ENCODE measurements around the gene CBARP.
A peak's percentile ranks its signal among the peaks of the same experiment; 100 is the strongest.
"Not testable (repeated sequence)": the region's sequence is repeated elsewhere in the genome, so short reads cannot be mapped to it uniquely, and the experiment has no call there.

CBARP gene

GRCh38 chr19:1252221-1252820 is 14.5 kb upstream of the CBARP start:
- DNase-seq = peak; percentile 64

GRCh38 chr19:1251330-1252220 is 13.8 kb upstream of the CBARP start:
- peak; percentile 71 for DNase-seq

DNA sequence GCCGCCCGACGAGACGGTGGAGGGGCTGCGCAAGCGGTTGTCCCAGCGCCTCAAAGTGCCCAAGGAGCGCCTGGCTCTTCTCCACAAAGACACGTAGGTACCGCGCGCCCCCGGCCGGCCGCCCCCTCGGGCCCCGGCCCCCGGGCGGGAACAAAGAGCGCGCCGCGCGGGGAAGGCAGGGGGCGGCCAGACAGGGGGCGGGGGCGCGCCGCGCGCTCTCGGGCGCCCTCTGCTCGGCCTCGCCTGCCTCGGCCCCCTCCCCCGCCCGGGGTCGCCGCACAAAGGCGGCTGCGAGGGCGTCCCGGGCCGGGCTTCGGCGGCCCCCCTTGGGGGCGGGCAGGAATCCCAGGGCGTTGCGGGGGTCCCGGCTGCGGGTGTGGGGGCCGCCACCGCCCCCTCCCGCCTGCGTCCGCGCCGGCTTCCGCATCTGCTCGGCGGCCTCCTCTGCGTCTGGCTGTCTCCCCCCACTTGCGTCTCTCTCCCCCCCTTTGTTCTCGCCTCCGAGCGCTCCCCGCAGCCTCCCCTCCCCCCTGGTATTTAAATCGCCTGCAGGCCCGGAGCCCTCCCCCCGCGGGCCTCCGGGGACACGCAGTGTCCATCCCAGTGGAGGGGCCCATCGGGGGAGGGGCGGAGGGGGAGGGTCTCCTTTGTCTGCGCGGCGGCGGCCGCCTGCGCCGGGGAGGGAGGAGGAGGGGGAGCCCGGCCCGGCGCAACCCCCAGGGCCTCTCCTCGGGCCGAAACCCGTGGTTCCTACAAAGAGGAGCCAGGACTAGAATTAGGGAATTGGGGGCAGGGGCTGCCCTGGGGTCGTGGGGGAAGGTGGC is 12.8 kb upstream of the CBARP start:
- DNase-seq = peak; percentile 68

DNA sequence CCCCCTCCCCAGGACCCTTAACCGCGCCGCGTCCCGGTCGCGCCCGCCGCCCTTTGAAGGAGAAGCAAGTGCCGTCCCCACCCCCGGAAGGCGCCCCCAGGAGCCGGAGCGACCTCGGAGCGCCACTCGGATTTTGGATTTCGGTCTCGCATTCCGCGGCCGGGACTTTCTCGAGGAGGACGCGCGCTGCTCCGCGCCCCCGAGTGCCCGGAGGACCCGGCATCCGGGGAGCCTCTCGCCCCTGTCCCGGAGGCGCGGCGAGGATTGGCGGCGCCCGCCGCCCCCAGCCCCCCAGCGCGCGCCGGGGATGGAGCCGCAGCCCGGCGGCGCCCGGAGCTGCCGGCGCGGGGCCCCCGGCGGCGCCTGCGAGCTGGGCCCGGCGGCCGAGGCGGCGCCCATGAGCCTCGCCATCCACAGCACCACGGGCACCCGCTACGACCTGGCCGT is 12.2 kb upstream of the CBARP start:
- no peak for DNase-seq

- DNase-seq = peak; percentile 95
Observed at GRCh38 chr19:1249298-1249989, 11.6 kb upstream of the CBARP start.

- DNase-seq = peak; percentile 88
Observed at GRCh38 chr19:1248786-1249297, 11.0 kb upstream of the CBARP start.

DNA sequence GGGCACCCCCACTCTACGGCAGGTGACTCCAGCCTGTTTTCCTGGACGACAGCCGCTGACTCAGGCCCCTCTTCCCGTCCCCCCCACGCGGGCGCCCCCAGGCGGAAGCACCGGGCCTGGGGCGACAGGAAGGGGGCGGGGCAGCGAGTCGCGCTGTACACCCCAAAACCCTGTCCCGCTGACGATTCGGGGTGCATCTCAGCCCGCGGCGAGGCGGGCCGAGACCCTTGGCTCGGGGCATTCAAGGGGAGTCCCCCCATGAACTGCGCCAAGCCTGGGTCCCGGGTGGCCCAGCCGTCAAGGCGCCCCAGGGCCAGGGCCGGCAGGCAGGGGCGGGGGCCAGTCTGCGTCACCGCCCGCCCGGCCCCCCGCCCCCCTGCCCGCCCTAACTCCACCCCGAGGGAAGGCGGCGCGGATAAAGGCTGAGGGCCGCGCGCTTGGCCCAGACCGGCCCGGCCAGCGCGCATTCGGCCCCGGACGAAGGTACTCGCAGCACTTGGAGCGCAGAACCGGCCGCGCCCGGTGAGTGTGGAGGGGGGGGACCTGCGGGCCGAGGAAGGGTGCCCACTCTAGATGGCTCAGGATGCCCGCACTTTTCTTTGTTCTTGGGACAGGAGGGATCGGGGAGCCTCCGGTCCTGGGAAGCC is 10.5 kb upstream of the CBARP start, which contains the start of gene MIDN:
Gene MIDN, plus strand, starts transcription at position 445 of the 647 bp plus-strand sequence. CDS start 1,714 bp downstream, outside the sequence.
- DNase-seq = peak; percentile 72

- DNase-seq = no peak
Observed at GRCh38 chr19:1247748-1248138, 9.9 kb upstream of the CBARP start.

DNA sequence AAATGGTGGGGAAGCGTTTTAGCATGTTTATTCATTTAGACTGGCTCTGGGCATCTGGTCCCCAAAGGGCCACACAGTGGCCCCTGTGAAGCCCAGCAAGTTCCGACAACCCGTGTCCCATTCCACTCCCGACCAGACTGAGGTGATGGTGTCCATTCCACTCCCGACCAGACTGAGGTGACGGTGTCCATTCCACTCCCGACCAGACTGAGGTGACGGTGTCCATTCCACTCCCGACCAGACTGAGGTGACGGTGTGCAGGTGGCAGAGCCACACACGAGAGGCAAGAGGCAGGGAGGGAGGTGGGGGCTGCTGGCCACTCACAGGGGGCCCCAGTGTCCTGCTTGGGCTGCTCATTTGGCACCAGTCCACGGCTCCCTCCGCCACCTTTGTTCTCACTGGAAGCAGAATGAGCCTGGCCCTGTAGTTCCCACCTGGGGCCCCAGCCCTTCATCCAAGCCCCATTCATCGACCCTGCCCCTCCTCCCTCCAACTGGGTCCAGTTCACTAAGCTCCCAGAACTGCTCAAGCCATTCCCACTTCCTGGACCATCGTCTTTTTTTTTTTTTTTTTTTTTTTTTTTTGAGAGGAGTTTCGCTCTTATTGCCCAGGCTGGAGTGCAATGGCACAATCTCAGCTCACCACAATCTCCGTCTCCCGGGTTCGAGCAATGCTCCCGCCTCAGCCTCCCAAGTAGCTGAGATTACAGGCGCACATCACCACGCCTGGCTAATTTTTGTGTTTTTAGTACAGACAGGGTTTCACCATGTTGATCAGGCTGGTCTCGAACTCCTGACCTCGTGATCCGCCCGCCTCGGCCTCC is 8.7 kb upstream of the CBARP start:
- not testable (repeated sequence) for DNase-seq

GRCh38 chr19:1245494-1246264 is 7.9 kb upstream of the CBARP start:
- no peak for DNase-seq

GRCh38 chr19:1244693-1245451 is 7.1 kb upstream of the CBARP start:
- DNase-seq = no peak

DNA sequence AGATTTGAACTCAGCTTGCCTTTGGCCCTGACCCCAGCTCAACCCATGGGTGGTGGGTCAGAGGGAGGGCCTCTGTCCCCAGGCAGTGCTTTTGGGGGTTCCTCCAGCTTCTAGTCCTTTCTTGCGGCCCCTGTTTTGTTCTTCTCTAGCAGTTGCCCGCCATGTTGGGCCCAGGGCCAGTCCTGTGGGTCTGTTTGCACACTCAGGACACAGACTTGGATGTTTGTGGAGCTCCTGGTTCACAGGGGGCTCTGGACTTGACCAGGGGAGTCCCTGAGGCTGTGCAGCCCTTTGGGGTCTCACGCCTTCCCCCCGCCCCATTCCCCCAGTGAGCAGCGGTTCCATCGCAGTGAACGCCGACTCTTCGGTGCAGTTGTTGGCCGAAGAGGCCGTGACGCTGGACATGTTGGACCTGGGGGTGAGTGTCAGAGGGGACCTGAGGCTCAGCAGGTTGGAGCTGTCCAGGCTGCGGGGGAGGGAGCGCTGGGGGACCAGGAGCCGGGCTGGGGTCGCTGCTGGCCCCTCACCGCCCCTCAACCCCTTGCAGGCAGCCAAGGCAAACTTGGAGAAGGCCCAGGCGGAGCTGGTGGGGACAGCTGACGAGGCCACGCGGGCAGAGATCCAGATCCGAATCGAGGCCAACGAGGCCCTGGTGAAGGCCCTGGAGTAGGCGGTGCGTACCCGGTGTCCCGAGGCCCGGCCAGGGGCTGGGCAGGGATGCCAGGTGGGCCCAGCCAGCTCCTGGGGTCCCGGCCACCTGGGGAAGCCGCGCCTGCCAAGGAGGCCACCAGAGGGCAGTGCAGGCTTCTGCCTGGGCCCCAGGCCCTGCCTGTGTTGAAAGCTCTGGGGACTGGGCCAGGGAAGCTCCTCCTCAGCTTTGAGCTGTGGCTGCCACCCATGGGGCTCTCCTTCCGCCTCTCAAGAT is 6.2 kb upstream of the CBARP start:
- DNase-seq = peak; percentile 82

GRCh38 chr19:1241417-1242095 is 3.8 kb upstream of the CBARP start, which contains the start of gene ATP5F1D:
Gene ATP5F1D (plus strand): TSS chr19:1241751. CDS start chr19:1241851, 100 bp downstream.
- peak; percentile 83 for DNase-seq

- no peak for DNase-seq
Observed at GRCh38 chr19:1240925-1241324, 3.1 kb upstream of the CBARP start.

DNA sequence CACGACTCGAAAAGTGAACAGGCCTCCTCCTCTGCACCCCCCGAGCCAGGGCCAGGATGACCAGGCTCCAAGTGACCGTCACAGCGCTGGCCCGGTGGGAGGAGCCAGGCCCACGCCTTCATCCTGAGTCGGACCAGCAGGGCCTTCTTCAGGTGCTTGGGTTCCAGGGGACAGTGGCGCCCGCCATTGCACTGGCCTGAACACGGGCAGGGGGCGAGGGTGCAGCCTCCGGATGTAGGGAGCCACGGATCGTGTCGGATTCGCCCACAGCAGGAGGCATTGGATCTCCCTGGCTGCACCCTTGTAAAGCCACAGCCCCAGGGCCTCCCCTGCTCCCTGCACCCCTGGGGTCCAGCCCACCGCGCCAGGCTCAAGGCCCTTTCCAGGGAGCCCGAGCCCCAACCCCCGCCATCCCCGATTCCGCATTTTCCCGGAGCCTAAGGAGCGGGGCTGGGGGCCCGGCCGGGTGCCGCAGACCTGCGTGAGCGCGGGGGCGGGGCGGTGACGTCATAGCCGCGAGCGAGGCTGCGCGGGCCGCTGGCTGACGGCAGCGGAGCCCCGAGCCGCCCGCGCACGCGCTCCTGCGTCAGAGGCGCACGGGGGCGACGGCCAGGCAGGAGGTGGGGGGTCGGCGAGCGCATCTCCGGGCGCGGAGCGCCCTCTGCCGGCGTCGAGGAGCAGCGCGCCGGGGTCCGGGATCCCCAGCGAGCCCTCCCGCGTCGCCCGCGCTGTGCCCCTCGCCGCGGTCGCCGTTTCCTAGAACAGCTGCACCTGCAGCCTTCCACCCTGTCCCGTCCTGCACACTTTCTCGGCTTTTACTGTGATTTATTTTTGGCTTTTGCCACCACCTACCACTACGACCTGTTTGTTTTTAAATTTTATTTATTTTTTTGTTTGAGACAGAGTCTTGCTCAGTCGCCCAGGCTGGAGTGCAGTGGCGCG is 2.3 kb upstream of the CBARP start:
- DNase-seq = peak; percentile 95

- DNase-seq = no peak
Observed at GRCh38 chr19:1239420-1239795, 1.6 kb upstream of the CBARP start.

Measured in central memory CD4-positive, alpha-beta T cell (primary cell).